Activated naive CD8-positive, alpha-beta T cell treated with anti-CD3 and anti-CD28 coated beads, Interleukin-2, amount 10 ng/mL, durations not matched to agents 7 days and 5 days (primary cell): Measurements from ENCODE around the gene ZKSCAN1. TPM values are rescaled to one million over a fixed set of nuclear protein-coding genes. Genes with fewer than 3 reads are reported as not detected.
"Not testable (repeated sequence)": the region's sequence is repeated elsewhere in the genome, so short reads cannot be mapped to it uniquely, and the experiment has no call there.

Experiments used
- ATAC-seq: fragments of 150-1000 bp; cut with Tn5 transposase; one replicate; pipeline ENCODE4 v1.10.0; 2021; ENCODE audit warnings: low read depth, moderate library complexity
- POLR2A ChIA-PET: fragments of 350-600 bp; sonication (Branson Sonifier 250); formaldehyde crosslinking; loops from one replicate; lab custom pipeline; 2021; ENCODE audit warnings: antibody characterized with exemption; lab: Charles Lee
- DNase-seq: peaks from one replicate; pipeline ENCODE4 v3.0.0; 2021
- H3K27ac Mint-ChIP-seq: one replicate; pipeline ENCODE4 v1.8.0; 2022; ENCODE audit warnings: mild to moderate bottlenecking, mixed read lengths
- H3K27me3 Mint-ChIP-seq: one replicate; pipeline ENCODE4 v1.8.0; 2022; ENCODE audit warnings: mild to moderate bottlenecking, moderate library complexity, mixed read lengths
- H3K36me3 Mint-ChIP-seq: one replicate; pipeline ENCODE4 v1.8.0; 2021; ENCODE audit warnings: mild to moderate bottlenecking, mixed read lengths
- H3K4me1 Mint-ChIP-seq: one replicate; pipeline ENCODE4 v1.8.0; 2021; ENCODE audit warnings: mixed read lengths
- H3K4me3 Mint-ChIP-seq: one replicate; pipeline ENCODE4 v1.8.0; 2022; ENCODE audit warnings: mild to moderate bottlenecking, moderate library complexity, mixed read lengths
- H3K9me3 Mint-ChIP-seq: one replicate; pipeline ENCODE4 v1.8.0; 2021; ENCODE audit warnings: mixed read lengths
- total RNA-seq, 2 experiments: library from RNA; stranded (reverse); gene quantifications; one replicate each; pipeline ENCODE4 v1.2.3, GENCODE V29; 2021

The ZKSCAN1 gene
- total RNA-seq, 2 experiments from 2014 or later, result 85.5 to 88.8 TPM

DNA sequence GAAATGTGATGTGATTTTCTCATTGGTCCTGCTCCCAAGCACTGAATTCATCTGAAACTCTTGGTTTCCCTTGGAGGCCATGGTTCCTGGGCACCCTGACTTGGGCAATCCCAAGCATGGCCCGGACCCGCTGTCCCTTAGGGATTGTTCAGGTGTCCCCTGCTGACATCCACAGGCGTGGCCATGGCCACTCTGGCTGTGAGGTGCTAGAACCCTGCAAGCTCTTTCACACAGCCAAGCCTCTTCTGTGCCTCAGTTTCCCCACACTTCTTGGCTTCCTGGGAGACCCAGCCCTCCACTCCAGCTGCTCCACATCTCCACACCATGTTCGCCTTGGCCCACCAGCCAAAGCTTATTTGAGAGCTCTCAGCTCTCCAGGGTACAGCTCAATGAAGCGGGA is 27.6 kb upstream of the ZKSCAN1 start:
- H3K4me1 Mint-ChIP-seq, result peaks cover 2% of the 10 kb centered on the region
- peaks cover 4% of the 10 kb centered on the region for H3K27me3 Mint-ChIP-seq
- DNase-seq, result peak; percentile 11
- H3K9me3 Mint-ChIP-seq, result no peaks in the 10 kb centered on the region
- POLR2A ChIA-PET, result interaction anchor here (0.6 kb wide), 1 partner anchor 66 kb away, joined by 4 read pairs; no protein-coding TSS in a partner anchor
- H3K27ac Mint-ChIP-seq, result no peak overlapping the region
- H3K4me3 Mint-ChIP-seq, result no peak overlapping the region
- no peaks in the 10 kb centered on the region for H3K36me3 Mint-ChIP-seq
- no peak for ATAC-seq

DNA sequence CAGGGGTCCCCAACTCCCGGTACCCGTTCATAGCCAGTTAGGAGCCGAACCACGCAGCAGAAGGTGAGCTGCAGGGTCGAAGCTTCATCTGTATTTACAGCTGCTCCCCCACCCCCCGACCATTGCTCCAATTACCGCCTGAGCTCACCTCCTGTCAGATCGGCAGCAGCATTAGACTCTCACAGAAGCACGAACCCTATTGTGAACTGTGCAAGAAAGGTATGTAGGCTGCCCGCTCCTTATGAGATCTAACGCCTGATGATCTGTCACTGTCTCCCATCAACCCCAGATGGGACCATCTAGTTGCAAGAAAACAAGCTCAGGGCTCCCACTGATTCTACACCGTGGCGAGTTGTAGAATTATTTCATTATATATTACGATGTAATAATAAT is 24.9 kb upstream of the ZKSCAN1 start:
- Mint-ChIP-seq H3K4me3 (no peak overlapping the region), H3K9me3 (no peaks in the 10 kb centered on the region)

DNA sequence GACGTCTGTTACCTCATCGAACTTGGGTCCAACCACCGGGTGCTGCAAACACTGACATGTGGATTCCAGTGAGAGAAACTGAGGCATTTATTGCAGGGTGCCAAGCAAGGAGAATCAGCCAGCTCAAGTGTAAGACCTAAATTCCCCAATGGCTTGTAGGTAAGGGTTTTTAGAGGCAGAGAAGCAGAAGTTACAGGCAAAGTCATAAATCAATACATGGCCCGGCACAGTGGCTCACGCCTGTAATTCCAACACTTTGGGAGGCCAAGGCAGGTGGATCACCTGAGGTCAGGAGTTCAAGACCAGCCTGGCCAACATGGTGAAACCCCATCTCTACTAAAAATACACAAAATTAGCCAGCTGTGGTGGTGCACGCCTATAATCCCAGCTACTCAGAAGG is 23.9 kb upstream of the ZKSCAN1 start:
- H3K27me3 Mint-ChIP-seq, ATAC-seq, H3K4me3 Mint-ChIP-seq, H3K27ac Mint-ChIP-seq, DNase-seq, H3K36me3 Mint-ChIP-seq, H3K9me3 Mint-ChIP-seq, H3K4me1 Mint-ChIP-seq: not testable (repeated sequence)
- POLR2A ChIA-PET, result interaction anchor here (1.5 kb wide), 1 partner anchor 72 kb away, joined by 3 read pairs; the partner anchor contains the start of gene TRIM4

More for the DNA sequence above, 24.9 kb upstream of the ZKSCAN1 start:
- H3K27me3 Mint-ChIP-seq, result peaks cover 6% of the 10 kb centered on the region
- H3K36me3 Mint-ChIP-seq, result no peaks in the 10 kb centered on the region
- no peak overlapping the region for H3K27ac Mint-ChIP-seq
- POLR2A ChIA-PET, result interaction anchor here (1.5 kb wide), 1 partner anchor 71 kb away, joined by 3 read pairs; the partner anchor contains the start of gene TRIM4
- DNase-seq (no peak), ATAC-seq (no peak)
- peaks cover 3% of the 10 kb centered on the region for H3K4me1 Mint-ChIP-seq

DNA sequence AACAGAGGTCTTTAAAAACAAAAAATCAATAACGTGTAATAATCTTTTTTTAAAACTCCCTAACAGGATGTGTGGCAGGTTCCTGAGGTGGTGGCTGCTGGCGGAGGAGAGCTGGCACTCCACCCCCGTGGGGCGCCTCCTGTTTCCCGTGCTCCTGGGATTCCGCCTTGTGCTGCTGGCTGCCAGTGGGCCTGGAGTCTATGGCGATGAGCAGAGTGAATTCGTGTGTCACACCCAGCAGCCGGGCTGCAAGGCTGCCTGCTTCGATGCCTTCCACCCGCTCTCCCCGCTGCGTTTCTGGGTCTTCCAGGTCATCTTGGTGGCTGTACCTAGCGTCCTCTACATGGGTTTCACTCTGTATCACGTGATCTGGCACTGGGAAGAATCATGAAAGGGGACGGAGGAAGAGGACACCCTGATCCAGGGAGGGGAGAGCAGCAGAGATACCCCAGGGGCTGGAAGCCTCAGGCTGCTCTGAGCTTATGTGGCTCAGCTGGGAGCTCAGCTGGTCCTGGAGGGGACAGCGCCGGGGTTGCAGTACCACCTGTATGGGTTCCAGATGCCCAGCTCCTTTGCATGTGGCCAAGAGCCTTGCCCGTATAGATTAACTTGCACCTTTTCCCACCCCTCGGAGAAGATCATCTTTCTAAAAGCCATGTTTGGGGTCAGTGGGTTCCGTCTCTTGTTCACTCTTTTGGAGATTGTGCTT is 22.9 kb upstream of the ZKSCAN1 start:
- POLR2A ChIA-PET, result interaction anchor here (0.5 kb wide), 1 partner anchor 61 kb away, joined by 4 read pairs; no protein-coding TSS in a partner anchor
- H3K27me3 Mint-ChIP-seq, result peaks cover 4% of the 10 kb centered on the region
- peaks cover 11% of the 10 kb centered on the region for H3K4me1 Mint-ChIP-seq
- H3K4me3 Mint-ChIP-seq, result no peak overlapping the region
- H3K9me3 Mint-ChIP-seq, result no peaks in the 10 kb centered on the region
- DNase-seq, result no peak
- no peak for ATAC-seq
- H3K27ac Mint-ChIP-seq, result no peak overlapping the region
- no peaks in the 10 kb centered on the region for H3K36me3 Mint-ChIP-seq

DNA sequence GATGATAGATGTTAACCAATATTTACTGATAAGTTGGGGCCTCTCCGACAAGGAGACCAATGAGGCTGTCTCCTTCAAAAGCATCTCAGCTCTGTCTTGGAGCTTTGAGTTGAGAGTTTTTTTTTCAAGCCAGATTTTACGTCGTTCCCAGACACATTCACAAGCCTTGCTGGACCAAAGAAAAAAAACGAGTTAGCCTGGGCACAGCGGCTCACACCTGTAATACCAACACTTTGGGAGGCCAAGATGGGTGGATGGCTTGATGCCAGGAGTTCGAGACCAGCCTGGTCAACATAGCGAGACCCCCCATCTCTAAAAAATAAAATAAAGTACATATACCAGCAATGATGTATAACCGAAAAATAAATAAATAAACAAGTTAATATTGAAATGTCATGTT is 20.6 kb upstream of the ZKSCAN1 start:
- DNase-seq, result no peak
- POLR2A ChIA-PET, result interaction anchor here (1.1 kb wide), 1 partner anchor 75 kb away, joined by 3 read pairs; the partner anchor contains the start of gene TRIM4
- H3K27ac Mint-ChIP-seq, result no peak overlapping the region
- H3K36me3 Mint-ChIP-seq, result no peaks in the 10 kb centered on the region
- no peaks in the 10 kb centered on the region for H3K9me3 Mint-ChIP-seq
- no peak overlapping the region for H3K4me3 Mint-ChIP-seq
- ATAC-seq, result no peak
- peaks cover 9% of the 10 kb centered on the region for H3K27me3 Mint-ChIP-seq
- H3K4me1 Mint-ChIP-seq, result peaks cover 15% of the 10 kb centered on the region

DNA sequence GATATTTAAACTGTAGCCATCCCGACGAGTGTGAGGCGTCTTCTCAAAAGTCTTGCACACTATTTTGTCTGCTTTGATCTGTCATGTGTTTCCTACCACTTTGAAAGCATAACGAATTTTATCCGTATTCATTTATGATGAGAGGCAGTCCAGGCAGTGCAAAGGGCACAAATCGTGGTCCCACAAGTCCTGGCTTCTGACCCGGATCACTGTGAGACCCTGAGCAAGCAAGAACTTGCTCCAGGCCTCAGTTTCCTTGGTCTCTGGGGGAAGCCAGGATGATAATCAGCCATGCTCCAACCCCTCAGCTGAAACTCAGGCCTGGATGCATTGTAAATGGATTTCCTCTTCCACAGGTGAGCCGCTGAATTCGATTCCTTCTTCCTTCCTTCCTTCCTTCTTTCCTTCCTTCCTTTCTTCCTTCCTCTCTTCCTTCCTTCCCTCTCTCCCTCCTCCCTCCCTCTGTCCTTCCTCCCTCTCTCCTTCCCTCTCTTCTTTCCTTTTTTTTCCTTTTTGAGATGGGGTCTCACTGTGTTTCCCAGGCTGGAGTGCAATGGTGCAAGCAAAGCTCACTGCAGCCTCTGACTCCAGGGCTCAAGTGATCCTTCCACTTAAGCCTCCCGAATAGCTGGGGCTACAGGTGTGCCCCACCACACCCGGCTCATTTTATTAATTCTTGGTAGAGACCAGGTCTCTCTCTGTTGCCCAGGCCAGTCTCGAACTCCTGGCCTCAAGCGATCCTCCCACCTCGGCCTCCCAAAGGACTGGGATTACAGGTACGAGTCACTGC is 18.4 kb upstream of the ZKSCAN1 start:
- H3K4me3 Mint-ChIP-seq, result peak overlapping the region; percentile 68
- H3K9me3 Mint-ChIP-seq, result no peaks in the 10 kb centered on the region
- H3K27me3 Mint-ChIP-seq, result peaks cover 9% of the 10 kb centered on the region
- H3K27ac Mint-ChIP-seq, result peak overlapping the region; percentile 83
- ATAC-seq (no peak), DNase-seq (no peak)
- peaks cover 14% of the 10 kb centered on the region for H3K4me1 Mint-ChIP-seq
- no peaks in the 10 kb centered on the region for H3K36me3 Mint-ChIP-seq
- POLR2A ChIA-PET, result interaction anchor here (0.5 to 3.0 kb wide), 6 partner anchors 16 to 133 kb away, joined by 3 to 22 read pairs (median 4); partner anchors contain the start of gene ZKSCAN1

DNA sequence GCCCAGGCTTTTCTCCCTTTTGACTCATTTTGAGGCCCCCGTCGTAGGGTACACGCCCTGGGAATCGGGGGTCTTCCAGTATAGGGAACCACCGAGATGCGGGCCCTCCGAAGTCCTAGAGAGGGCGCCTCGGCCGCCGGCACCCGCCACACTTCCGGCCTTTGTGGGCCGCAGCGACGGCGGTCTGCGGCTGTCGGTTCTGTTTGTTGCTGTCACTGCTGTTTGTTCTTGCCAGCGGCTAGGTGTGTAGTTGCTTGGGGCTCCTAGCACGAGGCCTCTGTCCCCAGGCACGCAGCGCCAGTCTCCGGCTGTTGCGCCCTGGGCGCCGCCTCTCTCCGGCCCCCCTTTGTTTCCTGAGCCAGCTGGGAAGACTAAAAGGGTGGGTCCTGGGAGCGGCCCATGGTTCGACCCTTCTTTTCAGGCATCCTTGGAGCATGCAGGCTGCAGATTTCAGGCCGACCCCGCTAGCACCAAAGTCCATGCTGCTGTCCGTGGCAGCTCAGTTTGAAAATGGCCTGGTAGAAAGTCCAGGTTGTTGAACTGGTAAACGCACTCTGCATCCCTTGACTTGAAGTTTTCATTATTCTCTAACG is 17.8 kb upstream of the ZKSCAN1 start:
- peak; percentile 90 for DNase-seq
- H3K9me3 Mint-ChIP-seq, result no peaks in the 10 kb centered on the region
- H3K27ac Mint-ChIP-seq, result peak overlapping the region; percentile 83
- peaks cover 14% of the 10 kb centered on the region for H3K4me1 Mint-ChIP-seq
- H3K4me3 Mint-ChIP-seq, result peak overlapping the region; percentile 68
- POLR2A ChIA-PET, result interaction anchor here (0.6 to 3.0 kb wide), 5 partner anchors 15 to 131 kb away, joined by 3 to 22 read pairs (median 4); partner anchors contain the start of gene ZKSCAN1
- H3K36me3 Mint-ChIP-seq, result no peaks in the 10 kb centered on the region
- peak; percentile 94 for ATAC-seq
- H3K27me3 Mint-ChIP-seq, result peaks cover 9% of the 10 kb centered on the region

DNA sequence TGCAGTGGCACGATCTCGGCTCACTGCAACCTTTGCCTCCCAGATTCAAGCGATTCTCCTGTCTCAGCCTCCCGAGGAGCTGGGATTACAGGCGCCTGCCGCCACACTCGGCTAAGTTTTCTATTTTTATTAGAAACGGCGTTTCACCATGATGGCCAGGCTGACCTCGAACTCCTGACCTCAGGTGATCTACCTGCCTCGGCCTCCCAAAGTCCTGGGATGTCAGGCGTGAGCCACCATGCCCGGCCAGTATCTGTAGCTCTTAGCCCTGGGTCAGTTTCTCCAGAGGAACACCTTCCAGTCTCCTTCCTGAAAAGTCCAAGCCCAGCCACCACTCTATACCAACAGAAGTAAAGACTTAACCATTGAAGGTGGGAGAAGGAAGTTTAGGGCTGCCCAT is 15.2 kb upstream of the ZKSCAN1 start:
- no peak for ATAC-seq
- Mint-ChIP-seq H3K36me3 (no peaks in the 10 kb centered on the region), H3K4me3 (no peak overlapping the region), H3K27me3 (peaks cover 5% of the 10 kb centered on the region), H3K9me3 (no peaks in the 10 kb centered on the region), H3K4me1 (peaks cover 12% of the 10 kb centered on the region), H3K27ac (no peak overlapping the region)
- no peak for DNase-seq
- POLR2A ChIA-PET, result no interaction called here

DNA sequence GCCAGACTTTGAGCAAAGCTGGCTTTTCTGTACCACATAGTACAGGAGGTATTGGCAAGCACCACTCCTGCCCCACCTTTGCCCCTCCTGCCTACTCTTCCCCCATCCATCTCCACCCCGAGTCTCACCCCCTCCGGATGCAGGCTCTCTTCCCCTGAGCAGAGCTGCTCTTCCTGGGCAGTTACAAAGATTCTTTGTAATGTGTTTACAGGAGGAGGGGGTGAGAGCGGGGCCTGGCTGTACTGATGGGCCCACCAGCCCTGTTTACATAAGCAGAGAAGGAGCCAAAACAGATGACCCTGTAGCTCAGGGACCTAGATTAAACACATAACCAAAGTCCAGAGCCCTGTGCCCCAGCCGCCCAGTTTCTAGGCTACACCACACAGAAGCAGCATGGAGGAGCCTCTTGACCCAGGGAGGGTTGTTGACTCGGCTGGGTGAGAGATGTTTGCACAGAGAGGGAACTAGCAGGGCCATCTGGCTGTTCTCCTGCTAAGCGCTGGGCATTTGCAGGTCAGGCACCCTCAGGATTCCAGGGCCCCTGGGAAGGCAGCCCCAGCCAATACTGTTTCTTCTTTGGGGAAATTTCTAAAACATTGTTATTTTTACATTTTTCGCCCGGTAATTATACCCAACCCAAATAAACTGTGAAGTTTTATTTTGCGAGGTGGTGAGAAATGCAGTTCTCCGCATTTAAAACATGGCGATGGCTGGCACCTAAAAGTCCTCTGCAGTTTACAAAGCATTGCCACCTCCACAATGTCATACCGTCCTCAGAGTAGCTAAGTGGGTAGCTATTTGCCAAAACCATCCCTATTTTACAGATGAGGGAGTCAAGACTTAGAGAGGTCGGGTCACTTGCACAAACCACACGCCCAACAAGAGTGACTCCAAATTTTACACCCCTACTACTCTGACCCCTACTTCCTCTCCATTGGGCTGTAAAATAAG is 11.4 kb upstream of the ZKSCAN1 start:
- H3K27ac Mint-ChIP-seq, result no peak overlapping the region
- DNase-seq (no peak), ATAC-seq (no peak)
- POLR2A ChIA-PET, result interaction anchor here (1.2 kb wide), 1 partner anchor 11 kb away, joined by 3 read pairs; the partner anchor contains the start of gene ZKSCAN1
- no peaks in the 10 kb centered on the region for H3K4me1 Mint-ChIP-seq
- H3K36me3 Mint-ChIP-seq, result no peaks in the 10 kb centered on the region
- H3K4me3 Mint-ChIP-seq, result no peak overlapping the region
- H3K27me3 Mint-ChIP-seq, result peaks cover 7% of the 10 kb centered on the region
- no peaks in the 10 kb centered on the region for H3K9me3 Mint-ChIP-seq

DNA sequence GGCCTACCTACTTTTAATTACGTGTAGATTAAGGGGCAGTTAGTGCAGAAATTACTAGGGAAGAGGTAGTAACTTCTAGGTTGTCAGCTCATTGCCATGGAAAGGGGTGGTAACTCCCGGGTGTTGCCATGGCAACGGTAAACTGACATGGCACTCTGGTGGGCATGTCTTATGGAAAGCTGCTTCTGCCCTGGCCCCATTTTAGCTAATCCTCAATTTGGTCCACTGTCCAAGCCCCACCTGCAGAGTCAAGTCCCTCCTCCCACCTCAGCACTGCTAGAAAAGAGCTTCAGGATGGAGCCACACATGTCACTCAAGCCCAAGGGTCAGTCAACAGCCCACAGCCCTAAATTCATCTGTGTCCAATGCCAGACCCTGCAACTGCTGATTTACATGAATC is 7.5 kb upstream of the ZKSCAN1 start:
- no peaks in the 10 kb centered on the region for H3K9me3 Mint-ChIP-seq
- no peak for DNase-seq
- ATAC-seq, result no peak
- H3K27me3 Mint-ChIP-seq, result peaks cover 5% of the 10 kb centered on the region
- H3K4me1 Mint-ChIP-seq, result peaks cover 1% of the 10 kb centered on the region
- no peaks in the 10 kb centered on the region for H3K36me3 Mint-ChIP-seq
- POLR2A ChIA-PET, result no interaction called here
- H3K4me3 Mint-ChIP-seq, result no peak overlapping the region
- H3K27ac Mint-ChIP-seq, result no peak overlapping the region

DNA sequence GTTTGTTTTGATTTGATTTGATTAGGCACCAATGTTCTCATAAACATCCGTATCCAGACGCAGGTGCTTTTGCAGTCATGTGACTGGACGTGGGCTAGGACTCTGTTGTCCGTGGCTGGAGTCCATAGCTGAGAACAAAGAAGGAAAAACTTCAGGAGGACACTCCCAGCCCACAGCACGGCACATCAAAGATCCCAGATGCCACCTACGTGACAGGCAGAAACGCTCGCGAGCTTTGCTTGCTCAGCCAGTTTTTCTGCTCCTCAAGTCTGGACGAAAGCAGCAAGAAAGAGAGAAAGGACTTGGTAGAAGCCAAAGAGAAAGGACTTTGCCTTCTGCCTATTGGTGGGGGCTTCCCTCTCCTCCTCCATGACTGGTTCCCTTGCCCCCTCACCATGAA is 6.9 kb upstream of the ZKSCAN1 start:
- POLR2A ChIA-PET, result no interaction called here
- Mint-ChIP-seq H3K27ac (no peak overlapping the region), H3K4me3 (no peak overlapping the region), H3K4me1 (peaks cover 7% of the 10 kb centered on the region), H3K36me3 (no peaks in the 10 kb centered on the region), H3K9me3 (no peaks in the 10 kb centered on the region), H3K27me3 (peaks cover 5% of the 10 kb centered on the region)
- ATAC-seq, result no peak
- no peak for DNase-seq

DNA sequence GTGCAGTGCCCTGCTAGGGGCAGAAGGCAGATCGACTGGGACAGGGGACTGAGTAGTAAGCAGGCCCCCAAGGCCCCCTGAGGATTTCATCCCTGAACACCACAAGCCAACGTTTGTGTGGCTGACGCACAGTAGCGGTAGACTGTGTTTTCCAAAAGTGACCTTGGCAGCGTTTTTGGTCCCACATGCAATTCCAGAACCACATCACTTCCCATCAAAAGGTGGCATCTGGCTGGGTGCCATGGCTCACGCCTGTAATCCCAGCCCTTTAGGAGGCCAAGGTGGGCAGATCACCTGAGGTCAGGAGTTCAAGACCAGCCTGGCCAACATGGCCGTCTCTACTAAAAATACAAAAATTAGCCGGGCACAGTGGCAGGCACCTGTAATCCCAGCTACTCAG is 5.4 kb upstream of the ZKSCAN1 start:
- H3K4me3 Mint-ChIP-seq, POLR2A ChIA-PET, H3K4me1 Mint-ChIP-seq, ATAC-seq, H3K36me3 Mint-ChIP-seq, H3K27ac Mint-ChIP-seq, H3K9me3 Mint-ChIP-seq, DNase-seq, H3K27me3 Mint-ChIP-seq: not testable (repeated sequence)
